Esophagus (tissue), 2 donors: ENCODE results near the gene UBE2E1. TPM values are rescaled to one million over a fixed set of nuclear protein-coding genes. Genes with fewer than 3 reads are reported as not detected.

Experiments used
- H3K27ac ChIP-seq, 2 donors: one replicate each; pipeline ENCODE4 v1.5.1; 2013; ENCODE audit warnings: low read depth in 2 of 2, mild to moderate bottlenecking in 2 of 2, inconsistent platforms in 1 of 2, low read length in 1 of 2, moderate library complexity in 1 of 2
- H3K27me3 ChIP-seq, 2 donors: one replicate each; pipeline ENCODE4 v1.6.1; 2013; ENCODE audit warnings: low read length in 2 of 2, control low read depth in 1 of 2, mild to moderate bottlenecking in 1 of 2; ENCODE audit not compliant: insufficient read depth in 2 of 2, control insufficient read depth in 1 of 2
- H3K36me3 ChIP-seq, 2 donors: one replicate each; pipeline ENCODE4 v1.6.1; 2013; ENCODE audit warnings: low read length in 1 of 2; ENCODE audit not compliant: control insufficient read depth in 2 of 2, insufficient read depth in 2 of 2
- H3K4me1 ChIP-seq, 2 donors: one replicate each; pipeline ENCODE4 v1.6.1; 2013; ENCODE audit warnings: low read length in 1 of 2; ENCODE audit not compliant: control insufficient read depth in 2 of 2, insufficient read depth in 2 of 2
- H3K4me3 ChIP-seq, 2 donors: one replicate each; pipeline ENCODE4 v1.5.1; 2013; ENCODE audit warnings: low read length in 2 of 2, mild to moderate bottlenecking in 2 of 2, low read depth in 1 of 2, moderate library complexity in 1 of 2
- H3K9me3 ChIP-seq, 2 donors: one replicate each; pipeline ENCODE4 v1.6.1; 2013; ENCODE audit warnings: mild to moderate bottlenecking in 2 of 2, low read depth in 1 of 2, low read length in 1 of 2, moderate library complexity in 1 of 2; ENCODE audit not compliant: control insufficient read depth in 2 of 2, insufficient read depth in 1 of 2
- WGBS, 2 donors: extraction: QIAGEN DNeasy Blood & Tissue Kit; methylation state at CpG; one replicate each; pipeline ENCODE4 v1.1.7; 2013; 5-methylcytosine and 5-hydroxymethylcytosine counted together
- polyA plus RNA-seq, 2 donors: library from polyadenylated mRNA; stranded (reverse); fragments of 200-250 nt; gene quantifications; one replicate each; pipeline ENCODE4 v1.2.3, GENCODE V29; 2013
- donor health status: healthy with polysubstance abuse.
- donor health status: Bipolar disorder and iron deficiency.

The UBE2E1 gene
- polyA plus RNA-seq, 2 donors = 86.1 to 102 TPM

DNA sequence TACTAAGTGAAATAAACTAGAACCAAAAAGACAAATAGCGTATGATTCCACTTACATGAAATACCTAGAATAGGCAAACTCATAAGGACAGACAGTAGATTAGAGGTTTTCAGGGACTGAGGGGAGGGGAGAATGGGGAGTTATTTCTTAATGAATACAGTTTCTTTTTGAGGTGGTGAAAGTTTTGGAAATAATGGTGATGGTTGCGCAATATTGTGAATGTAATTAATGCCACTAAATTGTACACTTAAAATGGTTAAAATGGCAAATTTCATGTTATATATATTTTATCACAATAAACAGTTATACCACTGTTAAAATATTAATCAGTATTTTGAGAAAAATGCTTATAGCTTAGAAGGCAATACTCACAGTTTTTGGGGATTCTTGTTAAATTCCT is 11.0 kb downstream of the UBE2E1 start:
- 98 to 99% methylated on average over 2 of the region's 2 CpGs for WGBS, 2 donors
- H3K27me3 ChIP-seq = no peaks in the 10 kb centered on the region
- H3K4me1 ChIP-seq = no peaks in the 10 kb centered on the region
- no peaks in the 10 kb centered on the region for H3K9me3 ChIP-seq
- no peak overlapping the region for H3K4me3 ChIP-seq
- H3K27ac ChIP-seq = no peak overlapping the region
- H3K36me3 ChIP-seq = no peaks in the 10 kb centered on the region

- H3K9me3 ChIP-seq = no peaks in the 10 kb centered on the region
- 94 to 97% methylated on average over 3 of the region's 3 CpGs for WGBS, 2 donors
- H3K27me3 ChIP-seq = no peaks in the 10 kb centered on the region
- no peak overlapping the region for H3K4me3 ChIP-seq
- no peak overlapping the region for H3K27ac ChIP-seq
- H3K36me3 ChIP-seq = no peaks in the 10 kb centered on the region
- no peaks in the 10 kb centered on the region for H3K4me1 ChIP-seq
Measured at GRCh38 chr3:23817508-23818223, 11.9 kb downstream of the UBE2E1 start.

GRCh38 chr3:23819599-23820360 is 14.0 kb downstream of the UBE2E1 start:
- no peaks in the 10 kb centered on the region for H3K9me3 ChIP-seq
- no peaks in the 10 kb centered on the region for H3K4me1 ChIP-seq
- H3K4me3 ChIP-seq = no peak overlapping the region
- no peaks in the 10 kb centered on the region for H3K27me3 ChIP-seq
- no peak overlapping the region for H3K27ac ChIP-seq
- H3K36me3 ChIP-seq = no peaks in the 10 kb centered on the region
- 74 to 76% methylated on average over 5 of the region's 5 CpGs for WGBS, 2 donors

GRCh38 chr3:23820888-23821287 is 15.1 kb downstream of the UBE2E1 start:
- Histone ChIP-seq H3K4me1 (no peaks in the 10 kb centered on the region), H3K4me3 (no peak overlapping the region), H3K27me3 (no peaks in the 10 kb centered on the region), H3K9me3 (no peaks in the 10 kb centered on the region), H3K27ac (no peak overlapping the region), H3K36me3 (no peaks in the 10 kb centered on the region)
- 69 to 89% methylated on average over 1 of the region's 1 CpG for WGBS, 2 donors

DNA sequence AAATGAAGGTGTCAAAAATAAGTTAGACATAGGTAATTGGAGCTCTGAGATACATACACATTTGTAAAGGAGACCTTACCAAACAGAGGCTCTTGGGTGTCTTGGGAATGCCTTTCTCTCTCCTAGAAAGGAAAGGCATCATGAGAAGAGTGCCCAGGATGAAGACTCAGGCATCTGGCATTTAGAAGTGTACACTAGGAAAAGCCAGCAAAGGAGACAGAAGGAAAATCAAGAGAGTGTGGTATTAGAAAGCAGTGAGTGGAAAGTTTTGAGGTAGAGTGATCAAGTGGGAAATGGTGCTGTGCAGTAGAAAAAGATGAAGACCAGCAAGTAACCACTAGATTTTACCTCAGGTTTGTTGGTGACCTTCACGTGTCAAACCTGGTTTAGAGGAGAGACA is 16.1 kb downstream of the UBE2E1 start:
- Histone ChIP-seq H3K36me3 (no peaks in the 10 kb centered on the region), H3K4me1 (no peaks in the 10 kb centered on the region), H3K4me3 (no peak overlapping the region), H3K9me3 (no peaks in the 10 kb centered on the region), H3K27me3 (no peaks in the 10 kb centered on the region), H3K27ac (no peak overlapping the region)
- WGBS, 2 donors = 91 to 92% methylated on average over 1 of the region's 1 CpG

GRCh38 chr3:23822559-23822958 is 16.8 kb downstream of the UBE2E1 start:
- no peaks in the 10 kb centered on the region for H3K4me1 ChIP-seq

DNA sequence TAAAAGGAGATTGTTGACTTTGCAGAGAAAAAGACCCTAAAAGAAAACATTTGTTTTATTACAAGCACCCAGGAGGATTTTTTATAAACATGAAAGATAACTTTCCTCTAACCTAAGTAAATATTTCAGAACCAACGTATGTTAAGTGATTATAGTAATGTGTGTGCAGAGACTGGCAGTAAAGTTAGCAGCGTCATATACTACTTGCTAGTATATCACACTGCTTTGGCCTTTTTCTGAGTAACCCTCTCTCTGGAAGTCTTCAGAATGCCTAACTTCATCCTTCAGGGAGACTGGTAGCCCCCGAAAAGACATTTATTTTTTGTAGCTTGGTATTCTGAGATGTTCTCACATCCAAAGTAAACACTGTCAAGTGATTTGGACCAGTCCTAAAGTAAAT is 17.9 kb downstream of the UBE2E1 start:
- 72 to 78% methylated on average over 3 of the region's 3 CpGs for WGBS, 2 donors
- H3K4me1 ChIP-seq = no peaks in the 10 kb centered on the region
- H3K27ac ChIP-seq = no peak overlapping the region
- H3K9me3 ChIP-seq = no peaks in the 10 kb centered on the region
- H3K4me3 ChIP-seq = no peak overlapping the region
- no peaks in the 10 kb centered on the region for H3K27me3 ChIP-seq
- no peaks in the 10 kb centered on the region for H3K36me3 ChIP-seq

More at GRCh38 chr3:23822559-23822958, 16.8 kb downstream of the UBE2E1 start:
- Histone ChIP-seq H3K4me3 (no peak overlapping the region), H3K9me3 (no peaks in the 10 kb centered on the region), H3K36me3 (no peaks in the 10 kb centered on the region), H3K27ac (no peak overlapping the region), H3K27me3 (no peaks in the 10 kb centered on the region)
- WGBS, 2 donors = 92% methylated on average over 7 of the region's 7 CpGs

DNA sequence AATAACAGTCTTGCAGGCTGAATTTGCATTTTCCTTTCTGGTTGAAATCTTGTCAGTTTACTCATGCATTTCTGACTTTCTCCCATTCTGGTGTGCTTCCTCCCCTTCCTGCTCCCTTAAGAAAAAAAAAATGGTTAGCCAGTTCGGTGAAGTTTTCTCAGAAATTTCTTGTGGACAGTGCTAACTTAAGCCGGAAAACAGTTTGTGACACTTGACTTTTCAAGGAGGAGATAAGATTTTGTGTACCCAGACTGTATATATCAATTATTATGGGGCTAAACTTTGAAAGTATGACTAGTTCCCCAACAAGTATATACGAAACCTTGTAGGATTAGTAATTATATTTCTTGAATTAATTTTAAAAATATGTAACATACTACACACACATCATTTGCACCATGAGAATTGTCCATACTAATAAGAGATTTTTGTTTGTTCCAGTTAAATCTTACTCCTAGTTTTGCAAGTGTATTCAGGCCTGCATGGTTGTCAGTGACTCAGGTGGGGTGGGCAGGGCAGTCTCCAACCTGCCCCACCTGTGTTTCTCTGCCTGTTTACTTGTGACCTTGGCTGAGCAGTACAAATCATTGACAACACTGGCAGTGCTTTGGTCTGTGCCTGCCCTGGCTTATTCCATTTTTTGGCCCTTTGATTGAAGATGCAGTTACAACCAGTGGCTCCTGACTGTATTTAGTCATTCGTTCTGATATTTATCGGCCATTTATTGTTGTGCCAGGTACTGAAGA is 19.1 kb downstream of the UBE2E1 start:
- Histone ChIP-seq H3K9me3 (no peaks in the 10 kb centered on the region), H3K4me3 (no peak overlapping the region), H3K36me3 (no peaks in the 10 kb centered on the region), H3K27me3 (no peaks in the 10 kb centered on the region), H3K27ac (no peak overlapping the region), H3K4me1 (peaks cover 0 to 2% of the 10 kb centered on the region in 2 donors)
- 50 to 52% methylated on average over 5 of the region's 5 CpGs for WGBS, 2 donors

- peaks cover 0 to 2% of the 10 kb centered on the region in 2 donors for H3K4me1 ChIP-seq
- H3K27me3 ChIP-seq = no peaks in the 10 kb centered on the region
- H3K9me3 ChIP-seq = no peaks in the 10 kb centered on the region
- WGBS, 2 donors = 95 to 98% methylated on average over 4 of the region's 4 CpGs
- no peaks in the 10 kb centered on the region for H3K36me3 ChIP-seq
- H3K4me3 ChIP-seq = no peak overlapping the region
- H3K27ac ChIP-seq = no peak overlapping the region
Measured at GRCh38 chr3:23825802-23826201, 20.0 kb downstream of the UBE2E1 start.
